WTC11 (cell line): ENCODE results near the gene SLIT3.

ENCODE experiments used
- CREB1 ChIP-seq: sonication (generic); formaldehyde crosslinking; IDR thresholded peaks from 2 replicates; pipeline ENCODE4 v1.8.0; 2023; ENCODE audit warnings: mild to moderate bottlenecking, missing genetic modification reagents
- KAT7 ChIP-seq: sonication (generic); formaldehyde crosslinking; IDR thresholded peaks from 2 replicates; pipeline ENCODE4 v1.8.1; 2023; ENCODE audit warnings: missing genetic modification reagents, mild to moderate bottlenecking, borderline replicate concordance

GRCh38 chr5:168802337-168802736 is 498.6 kb downstream of the SLIT3 start:
- TF ChIP-seq CREB1 (CRISPR knock-in tag) (no peak), KAT7 (no peak)
